Measurements from ENCODE around the gene SERPINH1. TPM values are rescaled to one million over a fixed set of nuclear protein-coding genes. Genes with fewer than 3 reads are reported as not detected.

The SERPINH1 gene
- total RNA-seq, 3 donors from 2014 or later (not counting 1 experiment from before 2014, with no cell fraction given): 5.4 to 8.8 (median 7.2) TPM

Other genes starting within 250 kb of the SERPINH1 start
- 100 to 1,000 TPM; 128 to 200 (median 174) TPM for gene ARRB1, start 210.6 kb upstream of the SERPINH1 start, total RNA-seq
- gene RPS3, start 162.7 kb upstream of the SERPINH1 start, total RNA-seq: 1,000 to 10,000 TPM; 2,027 to 2,376 (median 2,290) TPM
- under 1 TPM; 0.40 to 0.93 (median 0.54) TPM for gene KLHL35, start 129.1 kb upstream of the SERPINH1 start, total RNA-seq
- gene GDPD5, start 36.3 kb upstream of the SERPINH1 start, total RNA-seq: 10 to 100 TPM; 49.7 to 95.2 (median 60.2) TPM
- gene MAP6, start 106.8 kb downstream of the SERPINH1 start, total RNA-seq: not detected
- not detected for gene MOGAT2, start 155.6 kb downstream of the SERPINH1 start, total RNA-seq
- 1 to 10 TPM in 1 of 3 donors, under 1 TPM in 2; 0.24 to 2.8 (median 0.75) TPM for gene DGAT2, start 206.5 kb downstream of the SERPINH1 start, total RNA-seq

Measured in natural killer cell (primary cell).